GM23248 (cell line): Measurements from ENCODE around the gene PEX14.

Experiments used
- EZH2 ChIP-seq: fragments of 200-600 bp; sonication (generic); IDR thresholded peaks from 2 replicates; pipeline ENCODE4 v1.6.1; 2018; ENCODE audit warnings: antibody characterized with exemption, mild to moderate bottlenecking; ENCODE audit not compliant: insufficient read depth, poor library complexity, severe bottlenecking
- EZH2phosphoT487 ChIP-seq: fragments of 200-600 bp; sonication (generic); IDR thresholded peaks from 2 replicates; pipeline ENCODE4 v1.6.1; 2018; ENCODE audit warnings: antibody characterized with exemption, moderate library complexity, mild to moderate bottlenecking, low read depth; ENCODE audit not compliant: insufficient read depth

GRCh38 chr1:10494754-10495474, 20.2 kb downstream of the PEX14 start:
- TF ChIP-seq EZH2phosphoT487, result no peak
- no peak for TF ChIP-seq EZH2
